IPS-11a (cell line): Measurements from ENCODE around the gene TGDS.

Source experiments
- H3K4me3 ChIP-seq: one replicate; pipeline ENCODE4 v1.5.1; 2013; ENCODE audit warnings: low read depth, low read length, control low read depth

The TGDS gene

GRCh38 chr13:94601446-94602431 is 5.8 kb upstream of the TGDS start, which contains the start of gene GPR180:
Gene GPR180 (plus strand): TSS chr13:94601857. CDS start chr13:94601928, 71 bp downstream.
- H3K4me3 ChIP-seq: peak within 1 kb of the TSS; percentile 77

- H3K4me3 ChIP-seq: no peak overlapping the region
Measured at GRCh38 chr13:94599877-94600276, 3.9 kb upstream of the TGDS start.

GRCh38 chr13:94598281-94598680 is 2.3 kb upstream of the TGDS start:
- no peak overlapping the region for H3K4me3 ChIP-seq

GRCh38 chr13:94596575-94596971 is 621 bp upstream of the TGDS start:
- H3K4me3 ChIP-seq: peak overlapping the region; percentile 99

- peak overlapping the region; percentile 99 for H3K4me3 ChIP-seq
Measured at GRCh38 chr13:94595001-94595949, 677 bp downstream of the TGDS start.

- no peak overlapping the region for H3K4me3 ChIP-seq
Measured at GRCh38 chr13:94590744-94591143, 5.2 kb downstream of the TGDS start.

GRCh38 chr13:94588541-94588940 is 7.4 kb downstream of the TGDS start:
- H3K4me3 ChIP-seq: no peak overlapping the region

- no peak overlapping the region for H3K4me3 ChIP-seq
Measured at GRCh38 chr13:94586371-94586770, 9.6 kb downstream of the TGDS start.

GRCh38 chr13:94585543-94586101 is 10.3 kb downstream of the TGDS start:
- no peak overlapping the region for H3K4me3 ChIP-seq

GRCh38 chr13:94583926-94584325 is 12.0 kb downstream of the TGDS start:
- no peak overlapping the region for H3K4me3 ChIP-seq

GRCh38 chr13:94579063-94579462 is 16.9 kb downstream of the TGDS start:
- H3K4me3 ChIP-seq: no peak overlapping the region

- H3K4me3 ChIP-seq: no peak overlapping the region
Measured at GRCh38 chr13:94569615-94570014, 26.3 kb downstream of the TGDS start.

GRCh38 chr13:94568443-94568842 is 27.5 kb downstream of the TGDS start:
- H3K4me3 ChIP-seq: no peak overlapping the region

- no peak overlapping the region for H3K4me3 ChIP-seq
Measured at GRCh38 chr13:94567581-94567980, 28.4 kb downstream of the TGDS start.

- H3K4me3 ChIP-seq: no peak overlapping the region
Measured at GRCh38 chr13:94561126-94561525, 34.8 kb downstream of the TGDS start.

- no peak overlapping the region for H3K4me3 ChIP-seq
Measured at GRCh38 chr13:94560116-94560515, 35.8 kb downstream of the TGDS start.

- no peak overlapping the region for H3K4me3 ChIP-seq
Measured at GRCh38 chr13:94559222-94559795, 36.6 kb downstream of the TGDS start.

GRCh38 chr13:94558716-94559115 is 37.2 kb downstream of the TGDS start:
- H3K4me3 ChIP-seq: no peak overlapping the region

GRCh38 chr13:94557684-94558235 is 38.2 kb downstream of the TGDS start:
- no peak overlapping the region for H3K4me3 ChIP-seq

GRCh38 chr13:94556621-94557020 is 39.3 kb downstream of the TGDS start:
- no peak overlapping the region for H3K4me3 ChIP-seq
